ENCODE data around the gene NBEAL2.

The NBEAL2 gene

GRCh38 chr3:46987743-46988401 lies 8.4 kb downstream of the NBEAL2 start:
- DNase-seq (ENCODE audit: low spot score) = peak; percentile 95

- DNase-seq (ENCODE audit: low spot score) = no peak
Observed at GRCh38 chr3:46988616-46989015, 9.2 kb downstream of the NBEAL2 start.

GRCh38 chr3:46989146-46989810 lies 9.8 kb downstream of the NBEAL2 start:
- DNase-seq (ENCODE audit: low spot score) = no peak

- DNase-seq (ENCODE audit: low spot score) = no peak
Observed at GRCh38 chr3:46990573-46991374, 11.3 kb downstream of the NBEAL2 start.

GRCh38 chr3:46991406-46992165 lies 12.1 kb downstream of the NBEAL2 start:
- DNase-seq (ENCODE audit: low spot score) = no peak

DNA sequence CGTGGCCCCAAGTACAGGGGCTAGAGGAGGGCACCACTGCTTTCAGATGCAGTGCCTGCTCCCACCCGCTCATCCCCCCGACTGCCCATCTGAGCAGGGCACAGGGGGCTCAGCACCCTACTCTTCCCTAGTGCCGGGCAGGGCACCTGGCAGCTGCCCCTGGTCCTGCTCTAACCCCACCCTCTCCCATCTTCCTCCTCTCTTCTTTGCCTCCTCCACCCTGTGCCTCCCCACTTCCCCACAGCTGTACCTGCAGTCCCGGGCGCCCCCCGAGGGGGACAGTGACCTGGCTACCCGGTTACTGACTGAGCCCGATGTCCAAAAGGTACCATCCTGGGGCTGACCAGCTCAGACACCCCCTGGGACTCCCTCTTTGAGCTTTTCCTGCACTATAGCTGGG lies 12.8 kb downstream of the NBEAL2 start:
- DNase-seq (ENCODE audit: low spot score) = no peak

DNA sequence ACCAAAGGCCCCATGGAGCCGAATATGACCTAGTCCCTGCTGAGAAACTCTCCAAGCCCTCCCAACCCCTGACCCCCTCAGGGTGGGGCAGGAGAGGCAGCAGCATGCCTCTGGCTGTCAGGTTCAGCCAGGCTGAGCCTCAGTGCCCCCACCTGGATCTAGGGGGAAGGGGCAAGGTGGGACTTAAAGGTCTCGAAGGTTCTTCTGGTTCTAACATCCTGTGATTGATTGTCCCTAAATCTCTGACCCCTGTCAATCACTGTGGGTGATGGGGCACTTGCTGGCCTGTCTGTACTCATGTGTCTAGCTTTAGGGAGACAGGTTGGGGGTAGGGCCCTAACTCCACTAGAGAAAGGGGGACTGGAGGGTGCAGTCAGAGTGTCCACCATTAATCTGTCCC lies 13.8 kb downstream of the NBEAL2 start:
- no peak for DNase-seq (ENCODE audit: low spot score)

DNA sequence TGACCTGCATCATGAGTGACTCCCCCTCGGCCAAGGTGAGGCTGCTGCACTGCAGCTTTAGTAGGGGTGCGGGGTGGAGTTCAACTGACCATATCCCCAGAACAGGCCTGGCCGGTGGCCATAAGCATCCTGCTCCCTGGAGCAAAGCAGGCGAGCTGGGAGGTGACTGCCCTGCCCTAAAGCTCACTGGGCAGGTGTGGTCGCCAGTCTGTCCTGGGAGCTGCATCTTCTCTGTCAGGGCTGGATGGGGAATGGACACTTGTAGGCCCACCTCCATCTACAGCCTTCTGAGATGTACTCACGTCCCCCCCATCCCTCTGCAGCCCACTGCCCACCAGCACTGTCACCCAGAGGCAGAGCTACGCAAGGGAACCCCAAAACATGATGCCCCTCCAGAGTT lies 14.5 kb downstream of the NBEAL2 start:
- DNase-seq (ENCODE audit: low spot score) = no peak

DNA sequence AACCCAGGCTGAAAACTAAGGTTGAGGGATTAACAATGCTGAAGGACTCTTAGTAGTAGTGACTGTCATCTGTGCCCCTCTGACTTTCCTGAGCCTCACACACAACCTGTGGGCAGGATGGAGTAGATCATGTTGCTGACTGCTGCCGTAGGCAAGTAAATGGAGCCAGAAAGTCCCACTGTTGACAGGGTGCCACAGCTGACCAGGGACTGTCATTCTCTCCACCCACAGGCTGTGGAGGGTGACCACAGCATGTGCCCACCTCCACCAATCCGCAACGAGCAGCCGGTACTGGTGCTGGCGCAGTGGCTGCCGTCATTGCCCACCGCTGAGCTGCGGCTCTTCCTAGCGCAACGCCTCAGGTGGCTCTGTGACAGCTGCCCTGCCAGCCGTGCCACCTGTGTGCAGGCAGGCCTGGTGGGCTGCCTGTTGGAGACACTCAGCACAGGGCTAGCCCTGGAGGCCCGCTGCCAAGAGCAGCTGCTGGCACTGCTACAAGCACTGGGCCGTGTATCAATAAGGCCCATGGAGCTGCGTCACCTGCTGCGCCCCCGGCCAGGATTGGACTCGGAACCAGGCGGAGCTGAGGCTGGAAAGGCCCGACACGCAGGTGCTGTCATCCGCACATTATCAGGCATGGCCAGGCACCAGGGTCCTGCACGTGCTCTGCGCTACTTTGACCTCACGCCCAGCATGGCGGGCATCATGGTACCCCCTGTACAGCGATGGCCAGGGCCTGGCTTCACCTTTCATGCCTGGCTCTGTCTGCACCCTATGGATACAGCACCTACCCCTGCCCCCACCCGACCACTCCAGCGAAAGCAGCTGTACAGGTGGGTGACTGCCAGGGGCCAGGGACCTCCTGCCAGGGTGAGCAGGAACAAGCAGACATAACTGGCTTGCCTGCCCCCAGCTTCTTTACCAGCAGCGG lies 15.6 kb downstream of the NBEAL2 start:
- no peak for DNase-seq (ENCODE audit: low spot score)

- DNase-seq (ENCODE audit: low spot score) = no peak
Observed at GRCh38 chr3:46995901-46996562, 16.6 kb downstream of the NBEAL2 start.

DNA sequence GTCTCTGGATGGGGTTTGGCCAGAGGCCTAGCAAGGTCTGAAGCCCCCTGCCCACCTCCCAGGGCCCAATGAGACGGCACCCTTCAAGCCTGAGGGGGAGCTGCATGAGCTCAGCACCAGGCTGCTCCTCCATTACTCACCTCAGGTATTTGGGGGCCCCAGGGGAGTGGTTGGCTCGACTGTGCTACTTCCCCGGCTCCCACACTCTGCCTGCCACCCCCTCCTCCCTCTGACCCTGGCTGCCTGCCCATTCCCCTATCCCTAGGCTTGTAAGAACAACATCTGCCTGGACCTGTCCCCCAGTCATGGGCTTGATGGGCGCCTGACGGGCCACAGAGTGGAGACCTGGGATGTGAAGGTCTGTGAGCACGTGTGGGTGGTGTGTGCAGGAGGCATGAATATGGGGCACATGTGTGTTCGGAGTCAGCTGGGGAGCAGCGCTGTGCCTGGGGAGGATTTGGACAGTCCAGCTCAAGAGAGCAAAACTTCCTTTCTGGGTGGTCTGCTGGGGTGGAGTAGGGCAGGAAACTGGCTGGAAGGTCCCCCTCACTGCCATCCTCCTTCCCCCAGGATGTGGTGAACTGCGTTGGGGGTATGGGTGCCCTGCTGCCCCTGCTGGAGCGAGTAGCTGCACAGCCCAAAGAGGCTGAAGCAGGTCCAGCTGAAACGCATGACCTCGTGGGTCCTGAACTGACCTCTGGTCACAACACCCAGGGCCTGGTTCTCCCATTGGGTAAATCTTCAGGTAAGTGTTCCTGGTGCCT lies 17.4 kb downstream of the NBEAL2 start:
- no peak for DNase-seq (ENCODE audit: low spot score)

- no peak for DNase-seq (ENCODE audit: low spot score)
Observed at GRCh38 chr3:46997453-46998091, 18.1 kb downstream of the NBEAL2 start.

GRCh38 chr3:46998121-46998851 lies 18.8 kb downstream of the NBEAL2 start:
- peak; percentile 74 for DNase-seq (ENCODE audit: low spot score)

DNA sequence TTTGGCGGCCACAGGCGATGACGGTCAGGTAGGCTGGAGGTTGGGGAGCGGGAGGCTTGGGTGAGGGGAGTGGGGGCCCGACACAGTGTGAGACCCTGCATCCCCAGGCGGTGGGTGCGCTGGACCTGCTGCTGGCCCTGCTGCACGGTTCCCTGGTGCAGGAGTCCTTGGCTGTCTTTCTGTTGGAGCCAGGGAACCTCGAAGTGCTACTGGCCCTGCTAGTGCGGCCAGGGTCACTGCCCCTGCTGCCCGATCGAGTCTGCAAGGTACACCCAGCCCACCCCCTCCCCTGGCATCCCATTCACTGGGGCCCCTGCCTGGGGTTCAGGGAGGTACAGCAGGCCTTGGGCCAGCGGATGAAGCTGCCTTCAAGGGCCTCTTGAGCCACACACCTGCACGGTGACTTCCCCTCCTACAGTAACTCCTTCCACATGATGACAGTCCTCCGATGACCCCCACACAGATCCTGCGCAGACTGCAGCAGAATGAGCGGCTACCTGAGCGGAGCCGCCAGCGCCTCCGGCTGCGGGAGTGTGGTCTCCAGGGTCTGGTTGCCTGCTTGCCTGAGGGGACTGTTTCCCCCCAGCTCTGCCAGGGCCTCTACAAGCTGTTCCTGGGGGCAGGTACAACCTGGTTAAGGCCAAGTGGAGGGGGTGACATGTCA lies 19.5 kb downstream of the NBEAL2 start:
- no peak for DNase-seq (ENCODE audit: low spot score)

- no peak for DNase-seq (ENCODE audit: low spot score)
Observed at GRCh38 chr3:46999516-47000197, 20.2 kb downstream of the NBEAL2 start.

GRCh38 chr3:47000198-47000815 lies 20.8 kb downstream of the NBEAL2 start:
- no peak for DNase-seq (ENCODE audit: low spot score)
